DMS53 (cell line): ENCODE measurements around the gene POLK.
A peak's percentile ranks its signal among the peaks of the same experiment; 100 is the strongest.
"Not testable (repeated sequence)": the region's sequence is repeated elsewhere in the genome, so short reads cannot be mapped to it uniquely, and the experiment has no call there.

Experiments
- DNase-seq: peaks from one replicate; lab custom pipeline; 2025; lab: John Stamatoyannopoulos, UW

POLK gene

DNA sequence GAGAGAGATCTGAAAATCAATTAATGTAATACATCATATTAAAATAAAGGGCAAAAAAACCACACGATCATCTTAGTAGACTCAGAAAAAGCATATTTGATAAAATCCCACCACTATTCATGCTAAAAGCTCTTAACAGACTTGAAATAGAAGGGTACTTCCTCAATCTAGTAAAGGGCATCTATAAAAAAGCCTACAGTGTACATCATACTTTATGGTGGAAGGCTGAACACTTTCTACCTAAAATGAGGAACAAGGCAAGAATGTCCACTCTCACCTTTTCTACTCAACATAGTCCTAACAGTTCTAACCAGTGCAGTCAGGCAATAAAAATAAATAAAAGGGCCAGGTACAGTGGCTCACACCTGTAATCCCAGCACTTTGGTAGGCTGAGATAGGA is 38.9 kb downstream of the POLK start:
- no peak for DNase-seq

- no peak for DNase-seq
Measured at GRCh38 chr5:75551471-75551870, 39.8 kb downstream of the POLK start.

DNA sequence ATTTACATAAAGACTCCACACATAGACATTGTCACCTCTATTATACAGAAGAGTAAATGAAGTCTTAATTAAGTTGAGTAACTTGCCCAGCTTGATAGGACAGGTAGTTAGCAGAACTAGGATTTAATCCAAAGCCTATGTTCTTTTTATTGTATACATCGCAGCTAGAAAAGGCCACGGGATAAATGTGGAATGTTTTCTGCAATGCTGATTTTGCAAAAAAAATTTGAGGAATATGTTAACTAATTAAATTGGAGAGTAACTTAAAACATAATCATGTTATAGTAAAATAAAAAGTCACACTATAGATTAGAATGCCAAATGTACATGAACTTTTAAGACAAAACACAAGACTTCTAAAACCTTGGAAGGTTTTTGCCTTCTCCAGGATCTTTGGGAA is 41.1 kb downstream of the POLK start:
- DNase-seq, result no peak

- no peak for DNase-seq
Measured at GRCh38 chr5:75553358-75553757, 41.7 kb downstream of the POLK start.

- DNase-seq, result no peak
Measured at GRCh38 chr5:75558221-75558620, 46.5 kb downstream of the POLK start.

DNA sequence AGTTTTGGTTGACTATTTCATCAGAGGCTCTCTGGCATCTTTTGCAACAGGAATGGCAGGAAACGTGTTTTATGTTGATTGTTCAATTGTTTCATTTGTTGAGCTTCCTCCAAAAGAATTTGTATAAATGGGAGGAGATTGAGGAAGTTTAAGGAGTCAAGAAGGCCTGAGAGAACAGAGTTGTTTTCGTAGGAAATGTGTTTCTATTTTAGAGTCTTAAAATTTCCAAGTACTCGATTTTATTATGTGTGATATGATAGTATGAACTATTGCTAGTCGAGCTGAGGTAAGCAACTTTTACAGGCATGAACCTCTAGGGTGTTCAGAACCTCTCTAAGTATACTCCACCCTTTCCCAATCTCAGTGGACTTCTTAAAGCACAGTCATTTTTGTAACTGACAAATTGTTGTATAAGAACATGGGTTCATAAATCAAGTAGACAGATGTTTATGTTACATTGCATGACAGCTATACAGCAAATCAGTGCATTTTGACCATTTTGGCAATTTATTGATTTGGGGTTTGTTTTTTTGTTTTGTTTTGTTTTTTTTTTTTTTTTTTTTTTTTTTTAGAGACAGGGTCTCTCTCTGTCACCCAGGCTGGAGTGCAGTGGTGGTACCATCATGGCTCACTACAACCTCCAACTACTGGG is 47.4 kb downstream of the POLK start:
- DNase-seq, result no peak

GRCh38 chr5:75560655-75561054 is 49.0 kb downstream of the POLK start:
- not testable (repeated sequence) for DNase-seq

DNA sequence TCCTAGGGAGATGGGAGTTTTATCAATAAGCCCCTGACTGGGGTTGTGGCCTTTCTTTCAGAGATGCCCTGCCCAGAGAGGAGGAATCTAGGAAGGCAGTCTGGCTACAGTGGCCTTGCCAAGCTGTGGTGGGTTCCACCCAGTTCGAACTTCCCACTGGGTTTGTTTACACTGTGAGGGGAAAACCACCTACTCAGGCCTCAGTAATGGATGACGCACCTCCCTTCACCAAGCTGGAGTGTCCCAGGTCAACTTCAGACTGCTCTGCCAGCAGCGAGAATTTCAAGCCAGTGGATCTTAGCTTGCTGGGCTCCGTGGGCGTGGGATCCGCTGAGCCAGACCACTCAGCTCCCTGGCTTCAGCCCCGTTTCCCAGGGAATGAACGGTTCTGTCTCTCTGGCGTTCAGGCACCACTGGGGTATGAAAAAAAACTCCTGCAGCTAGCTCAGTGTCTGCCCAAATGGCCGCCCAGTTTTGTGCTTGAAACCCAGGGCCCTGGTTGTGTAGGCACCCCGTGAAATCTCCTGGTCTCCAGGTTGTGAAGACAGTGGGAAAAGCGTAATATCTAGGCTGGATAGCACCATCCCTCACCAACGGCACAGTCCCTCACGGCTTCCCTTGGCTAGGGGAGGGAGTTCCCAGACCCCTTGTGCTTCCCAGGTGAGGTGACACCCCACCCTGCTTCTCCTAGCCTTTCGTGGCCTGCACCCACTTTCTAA is 54.5 kb downstream of the POLK start:
- DNase-seq, result not testable (repeated sequence)

- DNase-seq, result peak; percentile 76
Measured at GRCh38 chr5:75566710-75567309, 55.1 kb downstream of the POLK start.

GRCh38 chr5:75567710-75568109 is 56.0 kb downstream of the POLK start:
- no peak for DNase-seq

GRCh38 chr5:75568202-75568601 is 56.5 kb downstream of the POLK start:
- DNase-seq, result no peak

- DNase-seq, result no peak
Measured at GRCh38 chr5:75571547-75571946, 59.9 kb downstream of the POLK start.

- no peak for DNase-seq
Measured at GRCh38 chr5:75574791-75575190, 63.1 kb downstream of the POLK start.

DNA sequence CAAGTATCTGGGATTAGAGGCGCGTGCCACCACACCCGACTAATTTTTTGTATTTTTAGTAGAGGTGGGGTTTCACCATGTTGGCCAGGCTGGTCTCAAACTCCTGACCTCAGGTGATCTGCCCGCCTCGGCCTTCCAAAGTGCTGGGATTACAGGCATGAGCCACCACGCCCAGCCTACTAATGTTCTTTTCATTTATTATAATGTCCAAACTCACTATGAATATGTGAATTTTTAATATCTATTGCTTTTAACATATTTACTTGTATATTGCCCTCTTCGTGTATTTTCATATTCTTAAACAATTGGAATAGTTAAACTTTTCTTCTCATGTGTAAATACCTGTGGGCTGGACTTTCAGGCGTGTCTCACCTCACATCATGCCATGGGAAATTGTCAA is 66.6 kb downstream of the POLK start:
- not testable (repeated sequence) for DNase-seq

DNA sequence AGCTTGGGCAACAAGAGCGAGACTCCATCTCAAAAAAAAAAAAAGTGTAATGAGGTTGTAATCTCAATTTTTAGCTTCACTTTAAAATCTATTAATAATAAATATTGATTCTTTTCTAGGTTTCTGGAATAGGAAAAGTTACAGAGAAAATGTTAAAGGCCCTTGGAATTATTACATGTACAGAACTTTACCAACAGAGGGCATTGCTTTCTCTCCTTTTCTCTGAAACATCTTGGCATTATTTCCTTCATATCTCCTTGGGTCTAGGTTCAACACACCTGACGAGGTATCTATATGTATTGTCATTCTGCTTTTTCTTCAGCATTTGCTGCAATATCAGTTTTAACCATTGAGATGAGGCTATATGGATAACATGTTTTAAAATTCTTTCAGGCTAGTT is 73.0 kb downstream of the POLK start:
- DNase-seq, result peak; percentile 13

- no peak for DNase-seq
Measured at GRCh38 chr5:75588666-75589065, 77.0 kb downstream of the POLK start.

DNA sequence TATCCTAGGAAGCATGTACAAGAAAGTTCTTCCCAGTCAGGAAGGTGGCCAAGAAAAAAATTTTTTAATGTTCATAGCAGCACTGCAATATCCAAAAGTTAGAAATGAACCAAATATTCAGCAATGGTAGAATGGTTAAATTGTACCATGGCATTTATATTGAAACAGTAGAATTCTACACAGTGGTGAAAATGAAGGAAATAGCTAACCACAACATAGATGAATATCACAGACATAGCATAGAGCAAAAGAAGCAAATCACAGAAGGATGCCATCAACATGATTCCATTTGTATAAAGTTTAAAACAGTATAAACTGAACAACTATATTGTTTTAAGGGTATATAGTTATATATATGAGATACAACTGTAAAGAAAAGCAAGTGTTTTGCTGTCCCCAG is 88.8 kb downstream of the POLK start:
- DNase-seq, result no peak

DNA sequence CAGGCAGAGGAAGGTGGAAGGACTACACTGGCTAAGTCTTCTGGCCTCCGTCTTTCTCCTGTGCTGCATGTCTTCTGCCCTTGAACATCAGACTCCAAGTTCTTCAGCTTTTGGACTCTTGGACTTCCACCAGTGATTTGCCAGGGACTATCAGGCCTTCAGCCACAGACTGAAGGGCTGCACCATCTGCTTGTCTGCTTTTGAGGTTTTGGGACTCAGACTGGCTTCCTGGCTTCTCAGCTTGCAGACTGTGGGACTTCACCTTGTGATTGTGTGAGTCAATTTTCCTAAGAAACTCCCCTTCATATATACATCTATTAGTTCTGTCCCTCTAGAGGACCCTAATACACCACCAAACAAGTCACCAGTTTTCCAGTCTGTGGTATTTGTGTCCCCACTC is 89.9 kb downstream of the POLK start:
- DNase-seq, result no peak

- no peak for DNase-seq
Measured at GRCh38 chr5:75601996-75602395, 90.3 kb downstream of the POLK start.

GRCh38 chr5:75603371-75603770 is 91.7 kb downstream of the POLK start:
- DNase-seq, result no peak

DNA sequence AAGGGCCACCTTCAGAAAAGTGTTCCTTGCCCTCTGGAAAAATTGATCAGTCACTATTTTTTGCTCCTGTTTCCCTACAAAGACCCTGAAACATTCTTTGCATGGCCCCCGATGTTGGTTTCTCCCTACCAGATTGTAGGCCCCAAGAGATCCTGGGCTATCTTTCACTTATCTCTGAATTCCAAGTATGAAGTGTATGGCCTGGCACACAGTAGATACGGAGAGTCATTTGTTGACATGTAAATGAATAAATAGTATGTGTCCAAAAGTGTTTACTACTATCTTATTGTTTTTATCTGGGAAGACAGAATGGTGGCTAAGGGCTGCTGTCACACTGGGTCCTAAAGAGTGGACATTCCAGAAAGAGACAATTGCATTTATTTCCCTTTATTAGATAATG is 92.1 kb downstream of the POLK start:
- DNase-seq, result no peak

GRCh38 chr5:75607341-75607740 is 95.7 kb downstream of the POLK start:
- DNase-seq, result not testable (repeated sequence)

DNA sequence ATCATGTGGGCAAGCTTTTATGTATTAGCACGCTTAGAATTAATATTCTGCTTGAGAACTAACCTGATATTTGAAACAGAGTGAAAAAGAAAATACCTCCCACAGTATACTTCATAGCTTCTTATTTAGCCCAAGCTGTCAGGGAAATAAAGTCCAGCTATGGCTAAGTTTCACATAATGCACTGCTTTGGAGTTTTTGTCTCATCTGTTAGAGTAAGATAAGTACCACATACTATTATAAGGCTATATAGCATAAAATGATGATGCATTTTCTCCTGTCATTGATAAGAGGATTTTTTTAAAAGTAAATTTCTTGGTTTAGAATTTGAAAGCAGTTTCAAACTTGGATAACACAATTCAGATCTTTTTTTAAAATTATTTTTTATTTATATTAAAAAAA is 97.2 kb downstream of the POLK start:
- no peak for DNase-seq

- no peak for DNase-seq
Measured at GRCh38 chr5:75610201-75610600, 98.5 kb downstream of the POLK start.
